SK-N-SH (cell line): ENCODE measurements around the gene IFITM1. TPM values are rescaled to one million over a fixed set of nuclear protein-coding genes. Genes with fewer than 3 reads are reported as not detected.

Source experiments
- CTCF ChIA-PET: fragments of 300-600, 350-600 bp; formaldehyde crosslinking; extraction: SDS; loops from one replicate; lab custom pipeline; 2021; lab: Yijun Ruan, JAX
- POLR2A ChIA-PET: fragments of 350-600 bp; sonication (Branson Sonifier 250); formaldehyde crosslinking; extraction: SDS; loops from one replicate; lab custom pipeline; 2020; ENCODE audit warnings: antibody characterized with exemption, inconsistent platforms; lab: Yijun Ruan, JAX
- DNase-seq: peaks from one replicate; pipeline ENCODE4 v3.0.0; 2012
- H2AFZ ChIP-seq: fragments of 200-600 bp; sonication (generic); 2 replicates; pipeline ENCODE4 v1.8.1; 2016; ENCODE audit warnings: antibody characterized with exemption, mild to moderate bottlenecking, low read depth
- H3F3A ChIP-seq: fragments of 200-600 bp; sonication (generic); replicated peaks from 2 replicates; pipeline ENCODE3; 2016; ENCODE audit warnings: antibody characterized with exemption, mild to moderate bottlenecking; ENCODE audit not compliant: insufficient read depth
- H3K27ac ChIP-seq, 2 experiments: fragments of 200-500 bp in 1 of 2; fragments of 200-600 bp in 1 of 2; sonication (Bioruptor generic) in 1 of 2; sonication (generic), shearing (Covaris generic) in 1 of 2; 2 replicates each; pipeline versions ENCODE4 v1.5.1 to v1.6.1; 2014 to 2016; ENCODE audit warnings: low read depth in 2 of 2, inconsistent platforms in 1 of 2, low read length in 1 of 2, mild to moderate bottlenecking in 1 of 2, mixed read lengths in 1 of 2
- H3K27me3 ChIP-seq: fragments of 200-600 bp; sonication (generic), shearing (Covaris generic); 2 replicates; pipeline ENCODE4 v1.6.1; 2016; ENCODE audit warnings: mixed run types; ENCODE audit not compliant: insufficient read depth
- H3K36me3 ChIP-seq, 2 experiments: fragments of 200-500 bp in 1 of 2; fragments of 200-600 bp in 1 of 2; sonication (Bioruptor generic) in 1 of 2; sonication (generic) in 1 of 2; replicated peaks in 1 of 2; 2 replicates each; pipeline versions ENCODE3 to v1.5.1; 2014 to 2016; ENCODE audit warnings: low read length in 1 of 2, mild to moderate bottlenecking in 1 of 2; ENCODE audit not compliant: insufficient read depth in 2 of 2, control insufficient read depth in 1 of 2
- H3K4me1 ChIP-seq, 2 experiments: fragments of 200-500 bp in 1 of 2; fragments of 200-600 bp in 1 of 2; sonication (Bioruptor generic) in 1 of 2; sonication (generic), shearing (Covaris generic) in 1 of 2; 2 replicates each; pipeline versions ENCODE4 v1.5.1 to v1.6.1; 2014 to 2016; ENCODE audit warnings: low read depth in 1 of 2, low read length in 1 of 2, mixed run types in 1 of 2; ENCODE audit not compliant: insufficient read depth in 2 of 2, control insufficient read depth in 1 of 2
- H3K4me2 ChIP-seq: fragments of 200-600 bp; sonication (generic), shearing (Covaris generic); 2 replicates; pipeline ENCODE4 v1.6.1; 2017; ENCODE audit warnings: mixed run types
- H3K4me3 ChIP-seq, 2 experiments: fragments of 200-500 bp in 1 of 2; fragments of 200-600 bp in 1 of 2; sonication (Bioruptor generic) in 1 of 2; sonication (generic), shearing (Covaris generic) in 1 of 2; 2 replicates each; pipeline versions ENCODE4 v1.5.1 to v1.8.1; 2014 to 2016; ENCODE audit warnings: low read depth in 2 of 2, inconsistent platforms in 1 of 2, low read length in 1 of 2, mild to moderate bottlenecking in 1 of 2, mixed read lengths in 1 of 2, moderate library complexity in 1 of 2
- H3K79me2 ChIP-seq: fragments of 200-600 bp; sonication (generic); 2 replicates; pipeline ENCODE4 v1.8.1; 2017; ENCODE audit warnings: mild to moderate bottlenecking; ENCODE audit not compliant: insufficient read depth
- H3K9ac ChIP-seq: fragments of 200-600 bp; sonication (generic); 2 replicates; pipeline ENCODE4 v1.6.1; 2017; ENCODE audit warnings: mixed run types
- H3K9me2 ChIP-seq: fragments of 200-600 bp; sonication (generic); 2 replicates; pipeline ENCODE4 v1.6.1; 2017; ENCODE audit warnings: mixed run types
- H3K9me3 ChIP-seq: fragments of 200-600 bp; sonication (generic); 2 replicates; pipeline ENCODE4 v1.6.1; 2017; ENCODE audit warnings: mixed run types, mild to moderate bottlenecking, moderate library complexity
- H4K20me1 ChIP-seq: fragments of 200-600 bp; sonication (generic); 2 replicates; pipeline ENCODE4 v1.6.1; 2017; ENCODE audit warnings: mild to moderate bottlenecking, mixed run types; ENCODE audit not compliant: insufficient read depth
- EP300 ChIP-seq, 2 experiments: IDR thresholded peaks; 2 replicates each; pipeline versions ENCODE4 v1.4.0 to v1.6.1; 2012; ENCODE audit warnings: borderline replicate concordance in 1 of 2, low read depth in 1 of 2, low read length in 1 of 2
- FOSL2 ChIP-seq: IDR thresholded peaks from 2 replicates; pipeline ENCODE4 v1.4.0; 2012; ENCODE audit warnings: low read depth, mild to moderate bottlenecking, moderate library complexity, borderline replicate concordance
- FOXM1 ChIP-seq: IDR thresholded peaks from 2 replicates; pipeline ENCODE4 v1.4.0; 2012; ENCODE audit warnings: low read depth, mild to moderate bottlenecking
- GATA2 ChIP-seq: sonication (generic); formaldehyde crosslinking; IDR thresholded peaks from 2 replicates; pipeline ENCODE4 v1.5.0; 2020; ENCODE audit warnings: mild to moderate bottlenecking, missing genetic modification reagents
- IRF3 ChIP-seq: fragments of 150-350 bp; IDR thresholded peaks from 2 replicates; pipeline ENCODE4 v1.6.1; 2016; ENCODE audit warnings: mild to moderate bottlenecking, low read depth, low read length
- NRF1 ChIP-seq: IDR thresholded peaks from 2 replicates; pipeline ENCODE4 v1.6.1; 2012; ENCODE audit warnings: low read depth, mild to moderate bottlenecking, low read length
- REST ChIP-seq: IDR thresholded peaks from 2 replicates; pipeline ENCODE4 v1.6.1; 2012; ENCODE audit warnings: mild to moderate bottlenecking, low read depth, low read length, moderate library complexity
- RFX5 ChIP-seq: IDR thresholded peaks from 2 replicates; pipeline ENCODE4 v1.6.1; 2012; ENCODE audit warnings: mild to moderate bottlenecking, improper control_type of control experiment, low read length
- RXRA ChIP-seq: IDR thresholded peaks from 2 replicates; pipeline ENCODE4 v1.4.0; 2012; ENCODE audit warnings: low read depth, mild to moderate bottlenecking, borderline replicate concordance
- TAF1 ChIP-seq: IDR thresholded peaks from 2 replicates; pipeline ENCODE4 v1.6.1; 2012; ENCODE audit warnings: low read depth, mild to moderate bottlenecking, low read length, moderate library complexity, borderline replicate concordance
- WGBS: methylation state at CpG from one replicate; pipeline ENCODE4 v1.1.6; 2017; ENCODE audit warnings: low lambda C conversion rate; 5-methylcytosine and 5-hydroxymethylcytosine counted together
- polyA plus RNA-seq, 3 experiments: library from polyadenylated mRNA; depleted of rRNA; stranded (reverse); fragments of >200 nt; gene quantifications; 2 replicates each; pipeline ENCODE4 v1.2.3, GENCODE V29; 2012

Gene IFITM1
- polyA plus RNA-seq, 1 of the 3 experiments (the other 2 are of a cell fraction), result 19.4 TPM

- Histone ChIP-seq H3K4me3 (no peak overlapping the region), H3K9me3 (no peaks in the 10 kb centered on the region), H3K4me1 (no peaks in the 10 kb centered on the region), H3K4me2 (no peak overlapping the region), H2AFZ (no peak overlapping the region), H3F3A (no peaks in the 10 kb centered on the region), H3K9me2 (no peaks in the 10 kb centered on the region; the same call in 1 of the 2 replicates), H3K9ac (no peak overlapping the region), H3K36me3 (no peaks in the 10 kb centered on the region), H3K27me3 (no peaks in the 10 kb centered on the region; the same call in 1 of the 2 replicates), H3K79me2 (no peaks in the 10 kb centered on the region), H4K20me1 (no peaks in the 10 kb centered on the region), H3K27ac (no peak overlapping the region)
- no peak for DNase-seq
- TF ChIP-seq RFX5 (no peak), GATA2 (CRISPR knock-in tag) (no peak), REST (no peak), FOXM1 (no peak), RXRA (no peak), IRF3 (no peak), EP300 (IDR thresholded peaks at IDR 0.05; ENCODE audit: borderline replicate concordance in 1 of 2, low read depth in 1 of 2, low read length in 1 of 2) (no peak), NRF1 (no peak), TAF1 (no peak)
- POLR2A ChIA-PET, result no interaction called here
- CTCF ChIA-PET, result interaction anchor here (0.7 kb wide), 1 partner anchor 15 kb away, joined by 3 read pairs; no protein-coding TSS in a partner anchor
- WGBS, result 69% methylated on average over 5 of the region's 5 CpGs
Measured at GRCh38 chr11:340539-341512, 27.0 kb downstream of the IFITM1 start.

GRCh38 chr11:342328-342727 lies 28.5 kb downstream of the IFITM1 start:
- Histone ChIP-seq H3K4me2 (no peak overlapping the region), H3F3A (no peaks in the 10 kb centered on the region), H3K27ac (no peak overlapping the region), H3K36me3 (no peaks in the 10 kb centered on the region), H3K27me3 (no peaks in the 10 kb centered on the region; the same call in 1 of the 2 replicates), H3K9ac (no peak overlapping the region), H3K9me2 (no peaks in the 10 kb centered on the region; the same call in 1 of the 2 replicates), H3K9me3 (no peaks in the 10 kb centered on the region), H3K79me2 (no peaks in the 10 kb centered on the region), H2AFZ (no peak overlapping the region), H3K4me3 (no peak overlapping the region), H3K4me1 (no peaks in the 10 kb centered on the region), H4K20me1 (no peaks in the 10 kb centered on the region)
- TF ChIP-seq GATA2 (CRISPR knock-in tag), result no peak
- no peak for TF ChIP-seq FOSL2
- no peak for TF ChIP-seq RXRA
- WGBS, result 78% methylated on average over 3 of the region's 3 CpGs
- ChIA-PET CTCF (no interaction called here), POLR2A (no interaction called here)
- DNase-seq, result no peak
